NB4 (cell line): ENCODE data around the gene DNMT3A.

Experiments
- CTCF ChIP-seq: IDR thresholded peaks from one replicate; pipeline ENCODE4 v1.5.1; 2012; ENCODE audit warnings: low read depth, low read length
- POLR2A ChIP-seq: IDR thresholded peaks from 2 replicates; pipeline ENCODE4 v1.6.1; 2011; ENCODE audit warnings: mild to moderate bottlenecking; ENCODE audit not compliant: insufficient read length; ENCODE audit errors: extremely low read depth
- TF ChIP-seq, protein P1 (sequence below): IDR thresholded peaks from 2 replicates; pipeline ENCODE4 v1.6.1; 2011; ENCODE audit warnings: low read depth, low read length

- TF ChIP-seq CTCF (no peak), POLR2A (no peak)
- TF ChIP-seq, protein P1, sequence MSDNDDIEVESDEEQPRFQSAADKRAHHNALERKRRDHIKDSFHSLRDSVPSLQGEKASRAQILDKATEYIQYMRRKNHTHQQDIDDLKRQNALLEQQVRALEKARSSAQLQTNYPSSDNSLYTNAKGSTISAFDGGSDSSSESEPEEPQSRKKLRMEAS, result no peak
Measured at GRCh38 chr2:25356088-25356487, 14.4 kb upstream of the DNMT3A start.
